Brain microvascular endothelial cell (primary cell): Measurements from ENCODE around the gene DPH7.
"Not testable (repeated sequence)": the region's sequence is repeated elsewhere in the genome, so short reads cannot be mapped to it uniquely, and the experiment has no call there.

Experiments used
- DNase-seq: peaks from one replicate; pipeline ENCODE4 v3.0.0-alpha.2; 2020
- H3K27ac ChIP-seq: fragments of 250-450 bp; sonication (Bioruptor Pico); 2 replicates; pipeline ENCODE4 v1.5.1; 2020; ENCODE audit warnings: mild to moderate bottlenecking, moderate library complexity
- H3K27me3 ChIP-seq: fragments of 250-450 bp; sonication (Bioruptor Pico); replicated peaks from 2 replicates; pipeline ENCODE4 v1.5.1; 2020; ENCODE audit warnings: mild to moderate bottlenecking
- H3K36me3 ChIP-seq: fragments of 250-450 bp; sonication (Bioruptor Pico); replicated peaks from 2 replicates; pipeline ENCODE4 v1.5.1; 2020; ENCODE audit warnings: mild to moderate bottlenecking
- H3K4me3 ChIP-seq: 2 replicates; pipeline ENCODE4 v1.5.1; 2011; ENCODE audit warnings: low read depth, mild to moderate bottlenecking, control low read depth, low read length, moderate library complexity
- CTCF ChIP-seq: IDR thresholded peaks from 2 replicates; pipeline ENCODE4 v1.5.1; 2011; ENCODE audit warnings: low read depth, mild to moderate bottlenecking, moderate library complexity, low read length, control low read depth, inconsistent platforms; ENCODE audit errors: missing control alignments
- in situ Hi-C: cut with HindIII; loops from 2 replicates; pipeline ENCODE4 v1.10.0; 2017; ENCODE audit warnings: low sequenced_read_pairs, low pct_ligation_motif_present

The DPH7 gene

GRCh38 chr9:137564817-137565411, 13.8 kb downstream of the DPH7 start:
- Histone ChIP-seq H3K36me3 (peaks cover 33% of the 10 kb centered on the region), H3K4me3 (no peak overlapping the region), H3K27me3 (no peaks in the 10 kb centered on the region), H3K27ac (no peak overlapping the region)
- in situ Hi-C loops: no loop called here
- no peak for DNase-seq
- no peak for TF ChIP-seq CTCF

GRCh38 chr9:137564134-137564533, 14.6 kb downstream of the DPH7 start:
- H3K36me3 ChIP-seq: peaks cover 34% of the 10 kb centered on the region
- H3K27me3 ChIP-seq: no peaks in the 10 kb centered on the region
- no peak overlapping the region for H3K27ac ChIP-seq
- in situ Hi-C loops: no loop called here
- no peak for TF ChIP-seq CTCF
- no peak overlapping the region for H3K4me3 ChIP-seq
- DNase-seq: no peak

GRCh38 chr9:137558127-137558526, 20.6 kb downstream of the DPH7 start:
- Histone ChIP-seq H3K4me3 (no peak overlapping the region), H3K27me3 (no peaks in the 10 kb centered on the region), H3K27ac (no peak overlapping the region), H3K36me3 (peaks cover 49% of the 10 kb centered on the region)
- no peak for TF ChIP-seq CTCF
- no peak for DNase-seq
- in situ Hi-C loops: no loop called here

GRCh38 chr9:137556069-137556838, 22.5 kb downstream of the DPH7 start:
- Histone ChIP-seq H3K27ac (no peak overlapping the region), H3K36me3 (peaks cover 44% of the 10 kb centered on the region), H3K27me3 (no peaks in the 10 kb centered on the region), H3K4me3 (no peak overlapping the region)
- in situ Hi-C loops: no loop called here
- TF ChIP-seq CTCF: no peak
- no peak for DNase-seq

GRCh38 chr9:137555179-137555578, 23.5 kb downstream of the DPH7 start:
- Histone ChIP-seq H3K4me3 (no peak overlapping the region), H3K27ac (no peak overlapping the region), H3K27me3 (no peaks in the 10 kb centered on the region), H3K36me3 (peaks cover 41% of the 10 kb centered on the region)
- no peak for TF ChIP-seq CTCF
- in situ Hi-C loops: no loop called here
- DNase-seq: no peak

- H3K4me3 ChIP-seq: no peak overlapping the region
- no peaks in the 10 kb centered on the region for H3K27me3 ChIP-seq
- H3K27ac ChIP-seq: no peak overlapping the region
- TF ChIP-seq CTCF: no peak
- peaks cover 38% of the 10 kb centered on the region for H3K36me3 ChIP-seq
- in situ Hi-C loops: no loop called here
- DNase-seq: no peak
Measured at GRCh38 chr9:137554349-137554748, 24.4 kb downstream of the DPH7 start.

- H3K4me3 ChIP-seq, in situ Hi-C loops, DNase-seq, H3K27me3 ChIP-seq, H3K27ac ChIP-seq: not testable (repeated sequence)
- H3K36me3 ChIP-seq: peaks cover 36% of the 10 kb centered on the region
Measured at GRCh38 chr9:137553654-137554053, 25.1 kb downstream of the DPH7 start.
